Gastroesophageal sphincter (tissue), 3 donors: ENCODE results near the gene TK1.

Experiments used
- EP300 ChIP-seq: sonication (generic); formaldehyde crosslinking; IDR thresholded peaks from one replicate; pipeline ENCODE4 v1.6.1; 2017; ENCODE audit warnings: antibody characterized with exemption, mild to moderate bottlenecking
- POLR2A ChIP-seq, 2 donors: fragments of 450-650 bp; IDR thresholded peaks; one replicate each; pipeline ENCODE4 v1.6.1; 2017; ENCODE audit warnings: antibody characterized with exemption in 2 of 2, mild to moderate bottlenecking in 2 of 2, moderate library complexity in 1 of 2
- POLR2AphosphoS5 ChIP-seq: sonication (generic); formaldehyde crosslinking; IDR thresholded peaks from one replicate; pipeline ENCODE4 v1.6.1; 2017; ENCODE audit warnings: antibody characterized with exemption
- TF ChIP-seq, protein P1 (sequence below), 4 experiments: fragments of 200-600 bp in 2 of 4; fragments of 450-650 bp in 2 of 4; sonication (generic) in 1 of 4; IDR thresholded peaks; one replicate each; pipeline ENCODE4 v1.5.1; 2017 to 2019; ENCODE audit warnings: antibody characterized with exemption in 4 of 4, mild to moderate bottlenecking in 2 of 4, moderate library complexity in 2 of 4

DNA sequence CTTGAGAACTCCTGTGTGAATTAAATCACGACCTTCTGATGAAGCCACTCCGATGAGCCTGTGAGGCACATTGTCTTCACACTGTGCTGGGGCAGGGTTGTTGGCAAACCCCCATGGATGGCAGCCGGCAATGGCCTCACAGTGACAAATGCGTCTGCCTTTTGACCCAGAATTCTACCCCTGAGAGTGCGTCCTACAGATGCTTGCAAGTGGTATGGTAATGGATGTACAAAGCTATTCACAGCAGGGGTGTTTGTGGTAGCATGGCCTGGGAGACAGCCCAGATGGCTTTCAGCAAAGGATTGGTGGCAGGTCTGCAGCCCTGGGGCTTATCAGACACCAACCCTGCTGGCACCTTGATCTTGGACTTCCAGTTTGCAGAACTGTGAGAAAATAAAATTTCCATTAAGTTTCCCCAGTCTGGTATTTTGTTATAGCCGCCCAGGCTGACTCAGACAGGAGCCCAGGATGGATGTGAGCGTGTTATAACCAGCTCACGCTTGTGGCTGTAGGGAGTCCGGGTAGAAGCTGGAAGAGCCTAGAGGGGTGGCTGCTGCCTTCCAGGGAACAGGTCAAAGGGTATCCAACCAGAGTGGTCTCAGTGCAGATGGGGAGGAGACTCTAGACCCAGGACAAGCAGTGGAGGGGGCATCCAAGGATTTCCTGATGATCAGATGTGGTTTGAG is 10.4 kb upstream of the TK1 start:
- TF ChIP-seq EP300, result no peak
- TF ChIP-seq POLR2AphosphoS5, result no peak
- TF ChIP-seq, protein P1, sequence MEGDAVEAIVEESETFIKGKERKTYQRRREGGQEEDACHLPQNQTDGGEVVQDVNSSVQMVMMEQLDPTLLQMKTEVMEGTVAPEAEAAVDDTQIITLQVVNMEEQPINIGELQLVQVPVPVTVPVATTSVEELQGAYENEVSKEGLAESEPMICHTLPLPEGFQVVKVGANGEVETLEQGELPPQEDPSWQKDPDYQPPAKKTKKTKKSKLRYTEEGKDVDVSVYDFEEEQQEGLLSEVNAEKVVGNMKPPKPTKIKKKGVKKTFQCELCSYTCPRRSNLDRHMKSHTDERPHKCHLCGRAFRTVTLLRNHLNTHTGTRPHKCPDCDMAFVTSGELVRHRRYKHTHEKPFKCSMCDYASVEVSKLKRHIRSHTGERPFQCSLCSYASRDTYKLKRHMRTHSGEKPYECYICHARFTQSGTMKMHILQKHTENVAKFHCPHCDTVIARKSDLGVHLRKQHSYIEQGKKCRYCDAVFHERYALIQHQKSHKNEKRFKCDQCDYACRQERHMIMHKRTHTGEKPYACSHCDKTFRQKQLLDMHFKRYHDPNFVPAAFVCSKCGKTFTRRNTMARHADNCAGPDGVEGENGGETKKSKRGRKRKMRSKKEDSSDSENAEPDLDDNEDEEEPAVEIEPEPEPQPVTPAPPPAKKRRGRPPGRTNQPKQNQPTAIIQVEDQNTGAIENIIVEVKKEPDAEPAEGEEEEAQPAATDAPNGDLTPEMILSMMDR (IDR thresholded peaks at IDR 0.05), result no peak
- TF ChIP-seq POLR2A (IDR thresholded peaks at IDR 0.05), result no peak
